Neural cell (in vitro differentiated cells): Measurements from ENCODE around the gene VPS50. TPM values are rescaled to one million over a fixed set of nuclear protein-coding genes. Genes with fewer than 3 reads are reported as not detected.

Experiments used
- H2AFZ ChIP-seq: fragments of 200-600, 300-800 bp; sonication (generic), shearing (Covaris generic); 2 replicates; pipeline ENCODE4 v1.6.0; 2014; ENCODE audit warnings: low read depth, mild to moderate bottlenecking, antibody characterized with exemption, low read length, moderate library complexity
- H3F3A ChIP-seq: fragments of 200-600 bp; shearing (Covaris generic); 2 replicates; pipeline ENCODE4 v1.6.1; 2016; ENCODE audit warnings: mild to moderate bottlenecking, moderate library complexity, mixed read lengths, antibody characterized with exemption, low read length; ENCODE audit not compliant: insufficient read depth, poor library complexity, severe bottlenecking
- H3K27ac ChIP-seq: fragments of 200-600, 300-800 bp; sonication (generic), shearing (Covaris generic); 2 replicates; pipeline ENCODE4 v1.5.1; 2014; ENCODE audit warnings: mild to moderate bottlenecking, low read length, moderate library complexity
- H3K27me3 ChIP-seq: fragments of 300-800, 200-600 bp; sonication (generic), shearing (Covaris generic); 2 replicates; pipeline ENCODE4 v1.6.0; 2014; ENCODE audit warnings: mild to moderate bottlenecking, low read depth, low read length, moderate library complexity; ENCODE audit not compliant: insufficient read depth
- H3K36me3 ChIP-seq: fragments of 300-800, 200-600 bp; sonication (generic), shearing (Covaris generic); 2 replicates; pipeline ENCODE4 v1.5.1; 2014; ENCODE audit warnings: mild to moderate bottlenecking, antibody characterized with exemption, low read length, moderate library complexity; ENCODE audit not compliant: insufficient read depth
- H3K4me2 ChIP-seq: fragments of 300-800, 200-600 bp; sonication (generic), shearing (Covaris generic); 2 replicates; pipeline ENCODE4 v1.6.0; 2014; ENCODE audit warnings: mild to moderate bottlenecking, low read length
- H3K4me3 ChIP-seq: fragments of 300-800, 200-600 bp; sonication (generic), shearing (Covaris generic); 2 replicates; pipeline ENCODE4 v1.5.1; 2014; ENCODE audit warnings: mild to moderate bottlenecking, low read length, moderate library complexity
- H3K79me2 ChIP-seq: fragments of 200-600 bp; shearing (Covaris generic); replicated peaks from 2 replicates; pipeline ENCODE4 v1.6.0; 2014; ENCODE audit warnings: mild to moderate bottlenecking, low read length, moderate library complexity; ENCODE audit not compliant: insufficient read depth
- H3K9ac ChIP-seq: fragments of 300-800, 200-600 bp; sonication (generic), shearing (Covaris generic); 2 replicates; pipeline ENCODE4 v1.6.1; 2016; ENCODE audit warnings: mild to moderate bottlenecking, low read length, mixed read lengths
- H3K9me2 ChIP-seq: fragments of 200-600 bp; shearing (Covaris generic); 2 replicates; pipeline ENCODE4 v1.6.1; 2016; ENCODE audit warnings: mild to moderate bottlenecking, low read length, mixed read lengths; ENCODE audit not compliant: insufficient read depth
- H3K9me3 ChIP-seq: fragments of 200-600, 300-800 bp; sonication (generic), shearing (Covaris generic); 2 replicates; pipeline ENCODE4 v1.6.1; 2016; ENCODE audit warnings: mild to moderate bottlenecking, mixed run types, low read length, moderate library complexity, mixed read lengths
- H4K20me1 ChIP-seq: fragments of 200-600 bp; shearing (Covaris generic); 2 replicates; pipeline ENCODE4 v1.6.1; 2016; ENCODE audit warnings: mild to moderate bottlenecking, mixed run types; ENCODE audit not compliant: insufficient read depth
- CTCF ChIP-seq: fragments of 450-650 bp; IDR thresholded peaks from 2 replicates; pipeline ENCODE4 v1.5.1; 2014; ENCODE audit warnings: antibody characterized with exemption, mild to moderate bottlenecking, moderate library complexity; ENCODE audit not compliant: poor library complexity, severe bottlenecking
- EP300 ChIP-seq: fragments of 450-650 bp; conservative IDR thresholded peaks from 2 replicates; pipeline ENCODE4 v1.6.1; 2014; ENCODE audit warnings: antibody characterized with exemption, mild to moderate bottlenecking, moderate library complexity; ENCODE audit not compliant: poor library complexity, severe bottlenecking
- MXI1 ChIP-seq: fragments of 450-650 bp; conservative IDR thresholded peaks from 2 replicates; pipeline ENCODE4 v1.6.1; 2014; ENCODE audit warnings: antibody characterized with exemption, mild to moderate bottlenecking; ENCODE audit not compliant: poor library complexity, severe bottlenecking
- POLR2AphosphoS5 ChIP-seq: IDR thresholded peaks from 2 replicates; pipeline ENCODE4 v1.6.1; 2012
- RAD21 ChIP-seq: fragments of 450-650 bp; conservative IDR thresholded peaks from 2 replicates; pipeline ENCODE4 v1.6.1; 2014; ENCODE audit warnings: antibody characterized with exemption, mild to moderate bottlenecking, moderate library complexity
- SMC3 ChIP-seq: fragments of 450-650 bp; conservative IDR thresholded peaks from 2 replicates; pipeline ENCODE4 v1.6.1; 2014; ENCODE audit warnings: antibody characterized with exemption, mild to moderate bottlenecking, moderate library complexity; ENCODE audit not compliant: poor library complexity
- TAF1 ChIP-seq: IDR thresholded peaks from 2 replicates; pipeline ENCODE4 v1.6.1; 2012; ENCODE audit warnings: low read depth
- polyA plus RNA-seq: library from polyadenylated mRNA; depleted of rRNA; stranded (reverse); fragments of >200 nt; gene quantifications from 2 replicates; pipeline ENCODE4 v1.2.3, GENCODE V29; 2014

The VPS50 gene
- polyA plus RNA-seq, 1 donor from 2014 or later: 58.2 TPM

- no peaks in the 10 kb centered on the region for H4K20me1 ChIP-seq
- no peak overlapping the region for H3K4me2 ChIP-seq
- peaks cover 27% of the 10 kb centered on the region for H3K79me2 ChIP-seq
- H3K4me3 ChIP-seq: no peak overlapping the region
- H3K27me3 ChIP-seq: no peaks in the 10 kb centered on the region
- TF ChIP-seq MXI1 (no peak), CTCF (no peak)
- H3K27ac ChIP-seq: no peak overlapping the region
- no peak overlapping the region for H3K9ac ChIP-seq
- no peak overlapping the region for H2AFZ ChIP-seq
- no peaks in the 10 kb centered on the region for H3K36me3 ChIP-seq
- H3K9me3 ChIP-seq: no peaks in the 10 kb centered on the region
- H3F3A ChIP-seq: no peaks in the 10 kb centered on the region
- H3K9me2 ChIP-seq: no peaks in the 10 kb centered on the region
These were observed 7.7 kb downstream of the VPS50 start for GRCh38 chr7:93239824-93240223.

GRCh38 chr7:93242106-93242505 lies 9.9 kb downstream of the VPS50 start:
- Histone ChIP-seq H4K20me1 (no peaks in the 10 kb centered on the region), H3K27me3 (no peaks in the 10 kb centered on the region), H3K79me2 (peaks cover 21% of the 10 kb centered on the region), H3K4me2 (no peak overlapping the region), H3K4me3 (no peak overlapping the region), H2AFZ (no peak overlapping the region), H3F3A (no peaks in the 10 kb centered on the region), H3K9ac (no peak overlapping the region), H3K36me3 (no peaks in the 10 kb centered on the region), H3K9me3 (no peaks in the 10 kb centered on the region), H3K9me2 (no peaks in the 10 kb centered on the region), H3K27ac (no peak overlapping the region)
- TF ChIP-seq POLR2AphosphoS5 (no peak), EP300 (no peak)

GRCh38 chr7:93245525-93246432 lies 13.6 kb downstream of the VPS50 start:
- no peaks in the 10 kb centered on the region for H3K27me3 ChIP-seq
- no peaks in the 10 kb centered on the region for H4K20me1 ChIP-seq
- no peaks in the 10 kb centered on the region for H3K9me3 ChIP-seq
- no peak overlapping the region for H3K4me2 ChIP-seq
- H3K9ac ChIP-seq: no peak overlapping the region
- H3K9me2 ChIP-seq: no peaks in the 10 kb centered on the region
- no peaks in the 10 kb centered on the region for H3F3A ChIP-seq
- no peak overlapping the region for H2AFZ ChIP-seq
- peaks cover 5% of the 10 kb centered on the region for H3K79me2 ChIP-seq
- no peak overlapping the region for H3K4me3 ChIP-seq
- H3K36me3 ChIP-seq: no peaks in the 10 kb centered on the region
- H3K27ac ChIP-seq: no peak overlapping the region
- TF ChIP-seq EP300 (no peak), TAF1 (no peak), RAD21 (peak; percentile 90), SMC3 (peak; percentile 89), CTCF (peak; percentile 82), MXI1 (no peak), POLR2AphosphoS5 (no peak)
